Medulla oblongata (tissue), 1 donor: ENCODE results near the gene SLCO3A1.

Experiments used
- DNase-seq: peaks from one replicate; pipeline ENCODE4 v3.0.0-alpha.2; 2015; ENCODE audit errors: extremely low spot score

The SLCO3A1 gene

GRCh38 chr15:91882858-91883586 lies 29.5 kb downstream of the SLCO3A1 start:
- peak; percentile 74 for DNase-seq

- DNase-seq, result no peak
Measured at GRCh38 chr15:91884606-91885005, 31.1 kb downstream of the SLCO3A1 start.

- no peak for DNase-seq
Measured at GRCh38 chr15:91885054-91885453, 31.5 kb downstream of the SLCO3A1 start.

GRCh38 chr15:91885714-91886270 lies 32.3 kb downstream of the SLCO3A1 start:
- no peak for DNase-seq

- DNase-seq, result no peak
Measured at GRCh38 chr15:91886878-91887277, 33.4 kb downstream of the SLCO3A1 start.

- DNase-seq, result peak; percentile 94
Measured at GRCh38 chr15:91887321-91887720, 33.8 kb downstream of the SLCO3A1 start.

- peak; percentile 83 for DNase-seq
Measured at GRCh38 chr15:91887921-91888373, 34.4 kb downstream of the SLCO3A1 start.

- DNase-seq, result no peak
Measured at GRCh38 chr15:91889111-91889815, 35.8 kb downstream of the SLCO3A1 start.

- DNase-seq, result no peak
Measured at GRCh38 chr15:91890614-91891013, 37.1 kb downstream of the SLCO3A1 start.

- no peak for DNase-seq
Measured at GRCh38 chr15:91891101-91891500, 37.6 kb downstream of the SLCO3A1 start.

GRCh38 chr15:91891788-91892345 lies 38.4 kb downstream of the SLCO3A1 start:
- no peak for DNase-seq

- DNase-seq, result no peak
Measured at GRCh38 chr15:91892436-91892835, 38.9 kb downstream of the SLCO3A1 start.

- no peak for DNase-seq
Measured at GRCh38 chr15:91894606-91895005, 41.1 kb downstream of the SLCO3A1 start.

- DNase-seq, result no peak
Measured at GRCh38 chr15:91895051-91895450, 41.5 kb downstream of the SLCO3A1 start.

GRCh38 chr15:91896341-91897055 lies 43.0 kb downstream of the SLCO3A1 start:
- no peak for DNase-seq

- peak; percentile 54 for DNase-seq
Measured at GRCh38 chr15:91897585-91898372, 44.3 kb downstream of the SLCO3A1 start.

- DNase-seq, result no peak
Measured at GRCh38 chr15:91898843-91899242, 45.3 kb downstream of the SLCO3A1 start.

GRCh38 chr15:91904942-91905341 lies 51.4 kb downstream of the SLCO3A1 start:
- DNase-seq, result no peak

- DNase-seq, result no peak
Measured at GRCh38 chr15:91908391-91908790, 54.9 kb downstream of the SLCO3A1 start.

GRCh38 chr15:91909111-91909510 lies 55.6 kb downstream of the SLCO3A1 start:
- no peak for DNase-seq

GRCh38 chr15:91909574-91909973 lies 56.1 kb downstream of the SLCO3A1 start:
- no peak for DNase-seq
